ENCODE data around the gene CHL1.

The CHL1 gene

GRCh38 chr3:297585-297984 is 101.0 kb downstream of the CHL1 start:
- no peak for TF ChIP-seq CTCF (IDR thresholded peaks at IDR 0.05; ENCODE audit: low read depth, low read length)
- H3K4me3 ChIP-seq (replicated peaks in 1 of 2; ENCODE audit: low read depth in 2 of 2, low read length in 2 of 2): no peak overlapping the region
- DNase-seq (ENCODE audit: low read depth in 2 of 2): no peak

- no peak overlapping the region for H3K4me3 ChIP-seq (replicated peaks in 1 of 2; ENCODE audit: low read depth in 2 of 2, low read length in 2 of 2)
- TF ChIP-seq CTCF (IDR thresholded peaks at IDR 0.05; ENCODE audit: low read depth, low read length): no peak
- no peak for DNase-seq (ENCODE audit: low read depth in 2 of 2)
These were observed 103.2 kb downstream of the CHL1 start for GRCh38 chr3:299590-300301.

DNA sequence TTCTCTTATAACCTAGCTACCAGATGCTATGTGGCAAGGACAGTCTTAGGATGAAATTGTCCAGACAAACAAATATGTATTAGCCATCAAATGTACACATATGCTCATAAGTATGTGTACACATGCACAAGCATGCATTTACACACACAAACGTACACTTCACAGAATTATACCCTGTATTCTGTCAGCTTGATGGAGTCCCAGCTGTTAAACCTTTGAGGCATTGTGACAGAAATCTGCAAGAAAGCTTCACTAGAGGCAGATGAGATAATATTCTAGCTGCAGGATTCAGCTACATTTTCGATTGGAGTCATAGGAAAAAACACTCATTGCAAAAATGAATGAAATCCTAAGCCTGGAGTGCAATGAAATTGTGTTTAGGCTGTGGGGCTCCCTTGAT is 110.6 kb downstream of the CHL1 start:
- no peak for DNase-seq (ENCODE audit: low read depth in 2 of 2)
- TF ChIP-seq CTCF (IDR thresholded peaks at IDR 0.05; ENCODE audit: low read depth, low read length): no peak
- no peak overlapping the region for H3K4me3 ChIP-seq (replicated peaks in 1 of 2; ENCODE audit: low read depth in 2 of 2, low read length in 2 of 2)

DNA sequence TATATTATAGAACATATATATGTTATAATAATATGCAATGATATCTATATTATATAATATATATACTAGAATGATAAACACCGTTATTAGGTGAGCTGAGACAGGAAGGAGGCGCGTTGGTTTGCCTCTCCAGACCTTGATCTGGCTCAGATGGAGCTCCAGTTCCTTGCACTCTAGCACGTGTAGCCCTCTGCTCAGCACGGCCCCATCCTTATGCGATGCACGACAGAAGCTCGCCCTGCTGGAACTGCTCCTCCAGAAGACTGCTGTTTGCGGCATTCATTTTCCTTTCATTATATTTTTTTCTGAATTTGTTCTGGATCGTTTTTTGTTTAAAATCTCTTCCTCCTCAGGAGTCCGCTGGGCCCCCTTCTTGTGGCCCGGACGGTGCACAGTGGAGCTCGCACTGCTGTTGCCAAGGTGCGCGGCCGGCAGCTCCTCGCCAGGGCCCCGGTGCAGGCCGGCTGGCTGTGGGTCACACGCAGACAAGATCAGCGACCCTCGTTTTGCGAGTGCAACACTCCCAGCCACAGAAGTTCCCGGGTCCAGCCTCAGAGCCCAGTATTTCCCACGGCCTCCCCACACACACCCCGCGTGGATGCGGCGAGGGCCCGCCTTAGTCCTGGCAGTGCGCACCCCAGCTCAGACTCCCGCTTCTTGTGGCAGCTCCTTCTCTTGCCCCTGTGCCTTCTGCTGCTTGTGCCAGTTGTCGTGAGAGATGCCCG is 112.2 kb downstream of the CHL1 start:
- no peak for TF ChIP-seq CTCF (IDR thresholded peaks at IDR 0.05; ENCODE audit: low read depth, low read length)
- DNase-seq (ENCODE audit: low read depth in 2 of 2): no peak
- no peak overlapping the region for H3K4me3 ChIP-seq (replicated peaks in 1 of 2; ENCODE audit: low read depth in 2 of 2, low read length in 2 of 2)

DNA sequence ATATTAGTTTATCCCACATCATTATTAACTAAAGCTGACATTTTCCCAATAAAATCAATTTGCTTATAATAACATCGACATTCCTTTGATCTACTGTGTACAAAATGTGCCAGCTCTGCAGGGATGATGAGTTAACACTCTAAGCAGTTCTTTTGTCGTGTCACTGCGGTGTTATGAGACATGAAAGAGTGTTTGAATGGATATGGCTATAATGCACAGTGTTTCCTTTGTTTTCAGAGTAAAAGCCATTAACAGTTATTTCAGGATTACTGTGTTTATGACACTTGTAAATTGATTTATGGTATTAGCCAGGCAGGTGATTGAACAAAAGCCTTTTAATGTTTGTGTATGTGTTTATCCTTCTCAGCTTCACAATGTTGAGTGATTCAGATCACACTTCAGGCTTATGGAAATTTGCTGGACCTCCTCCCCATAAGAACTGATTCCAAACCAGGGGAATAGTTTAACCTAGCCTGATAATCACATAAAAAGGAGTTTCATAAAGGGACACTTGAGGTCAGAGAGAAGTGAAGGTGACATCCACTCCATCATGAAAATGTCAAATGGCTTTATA is 115.7 kb downstream of the CHL1 start:
- no peak for TF ChIP-seq CTCF (IDR thresholded peaks at IDR 0.05; ENCODE audit: low read depth, low read length)
- H3K4me3 ChIP-seq (replicated peaks in 1 of 2; ENCODE audit: low read depth in 2 of 2, low read length in 2 of 2): no peak overlapping the region
- no peak for DNase-seq (ENCODE audit: low read depth in 2 of 2)

GRCh38 chr3:312911-313310 is 116.3 kb downstream of the CHL1 start:
- H3K4me3 ChIP-seq (replicated peaks in 1 of 2; ENCODE audit: low read depth in 2 of 2, low read length in 2 of 2): no peak overlapping the region
- no peak for DNase-seq (ENCODE audit: low read depth in 2 of 2)
- TF ChIP-seq CTCF (IDR thresholded peaks at IDR 0.05; ENCODE audit: low read depth, low read length): no peak

Data from cardiac fibroblast (primary cell).